Fibroblast of skin of left biceps (primary cell): Measurements from ENCODE around the gene MAP1LC3C.
"Not testable (repeated sequence)": the region's sequence is repeated elsewhere in the genome, so short reads cannot be mapped to it uniquely, and the experiment has no call there.

Source experiments
- DNase-seq, 2 experiments: peaks; one replicate each; pipeline ENCODE4 v3.0.0-alpha.2; 2013; ENCODE audit warnings: low read depth in 2 of 2

The MAP1LC3C gene

DNA sequence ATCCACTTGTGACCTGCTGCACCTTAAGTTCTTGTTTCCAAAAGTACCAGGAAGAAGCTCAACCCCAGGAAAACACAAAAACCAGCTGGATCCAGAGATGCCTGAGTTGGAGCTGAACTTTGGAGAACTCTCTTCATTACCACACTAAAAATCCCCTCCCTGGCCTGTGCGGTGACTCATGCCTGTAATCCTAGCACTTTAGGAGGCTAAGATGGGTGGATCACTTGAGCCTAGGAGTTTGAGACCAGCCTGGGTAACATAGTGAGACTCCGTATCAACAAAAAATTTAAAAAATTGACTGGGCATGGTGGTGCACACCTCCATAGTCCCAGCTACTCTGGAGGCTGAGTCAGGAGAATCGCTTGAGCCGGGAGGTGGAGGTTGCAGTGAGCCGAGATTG is 6.2 kb downstream of the MAP1LC3C start:
- no peak for DNase-seq

DNA sequence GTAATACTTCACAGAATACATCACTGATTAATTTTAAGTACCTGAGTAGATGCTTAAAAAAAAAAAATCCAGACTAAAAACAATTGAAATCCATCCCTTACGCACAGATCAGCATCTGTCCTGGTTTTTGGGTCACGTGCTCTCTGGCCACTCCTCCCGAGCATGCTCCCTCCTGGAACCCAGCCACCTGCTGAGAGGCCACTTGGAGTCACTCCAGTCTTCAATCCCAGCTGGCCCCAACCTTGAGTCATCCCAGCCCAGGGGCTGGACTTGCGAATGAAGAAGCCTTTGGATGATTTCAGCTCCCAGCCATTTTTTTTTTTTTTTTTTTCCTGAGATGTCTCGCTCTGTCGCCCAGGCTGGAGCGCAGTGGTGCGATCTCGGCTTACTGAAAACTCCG is 8.9 kb downstream of the MAP1LC3C start:
- DNase-seq: peak; percentile 64 to 70

DNA sequence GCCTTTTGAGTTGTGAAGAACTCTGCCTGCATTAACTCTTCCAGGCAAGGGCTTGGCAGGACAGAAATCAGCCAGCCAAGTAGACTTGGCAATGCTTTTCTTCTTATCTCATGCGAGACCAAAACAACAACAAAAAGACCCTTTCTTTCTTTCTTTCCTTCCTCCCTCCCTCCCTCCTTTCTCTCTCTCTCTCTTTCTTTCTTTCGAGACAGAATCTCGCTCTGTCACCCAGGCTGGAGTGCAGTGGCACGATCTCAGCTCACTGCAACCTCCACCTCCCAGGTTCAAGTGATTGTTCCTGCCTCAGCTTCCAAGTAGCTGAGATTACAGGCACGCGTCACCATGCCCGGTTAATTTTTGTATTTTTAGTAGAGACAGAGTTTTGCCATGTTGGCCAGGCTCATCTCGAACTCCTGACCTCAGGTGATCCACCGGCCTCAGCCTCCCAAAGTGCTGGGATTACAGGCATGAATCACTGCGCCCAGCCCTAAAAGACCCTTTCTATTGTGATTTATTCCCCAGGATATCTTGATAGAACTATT is 10.4 kb downstream of the MAP1LC3C start:
- DNase-seq: not testable (repeated sequence)

DNA sequence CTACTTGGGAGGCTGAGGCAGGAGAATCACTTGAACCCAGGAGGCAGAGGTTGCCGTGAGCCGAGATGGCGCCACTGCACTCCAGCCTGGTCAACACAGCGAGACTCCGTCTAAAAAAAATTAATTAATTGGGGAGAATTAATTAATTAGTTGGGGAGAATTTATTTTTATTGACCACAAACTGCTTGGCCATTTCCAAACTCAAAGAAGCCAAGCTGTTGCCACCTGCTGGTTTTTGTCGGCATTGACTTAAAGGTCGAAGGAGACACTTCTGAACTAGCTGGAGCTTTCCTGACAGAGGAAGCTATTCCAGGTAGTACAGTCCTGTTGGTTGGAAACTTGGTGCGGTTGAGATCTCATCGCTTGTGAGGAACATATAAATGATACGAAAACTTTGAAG is 13.1 kb downstream of the MAP1LC3C start:
- no peak for DNase-seq

DNA sequence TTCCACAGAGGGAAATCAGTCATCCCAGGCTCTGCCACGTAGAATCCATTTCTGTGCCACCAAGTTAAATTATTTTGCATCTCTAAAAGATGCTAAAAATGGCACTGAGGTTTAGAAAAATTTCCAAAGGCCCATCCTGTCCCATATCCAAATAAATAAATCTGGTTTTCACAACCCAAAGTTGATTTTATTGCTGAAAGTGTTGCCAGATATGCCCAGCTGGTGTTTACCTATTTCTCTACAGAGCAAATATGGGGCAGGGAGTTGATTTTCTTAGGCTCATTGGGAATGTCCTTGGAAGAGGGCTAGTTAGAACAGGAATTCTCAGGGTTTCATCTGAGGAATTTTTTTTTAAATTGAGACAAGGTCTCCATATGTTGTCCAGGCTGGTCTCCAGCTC is 19.0 kb downstream of the MAP1LC3C start:
- DNase-seq: no peak

DNA sequence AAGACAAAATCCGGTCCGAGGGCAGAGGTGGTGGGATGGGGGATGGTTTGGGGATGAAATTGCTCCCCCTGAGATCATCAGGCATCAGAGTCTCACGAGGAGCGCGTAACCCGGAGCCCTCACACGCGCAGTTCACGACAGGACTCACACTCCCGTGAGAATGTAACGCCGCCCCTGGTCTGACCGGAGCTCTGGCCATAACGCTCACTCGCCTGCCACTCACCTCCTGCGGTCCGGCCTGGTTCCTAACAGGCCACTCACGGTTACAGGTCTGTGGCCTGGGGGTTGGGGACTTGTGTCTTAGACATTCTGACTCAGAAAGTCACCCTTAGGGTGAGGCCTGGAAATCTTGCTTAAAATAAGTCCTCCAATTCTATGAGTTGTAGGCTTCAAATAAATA is 19.8 kb downstream of the MAP1LC3C start:
- DNase-seq: no peak

DNA sequence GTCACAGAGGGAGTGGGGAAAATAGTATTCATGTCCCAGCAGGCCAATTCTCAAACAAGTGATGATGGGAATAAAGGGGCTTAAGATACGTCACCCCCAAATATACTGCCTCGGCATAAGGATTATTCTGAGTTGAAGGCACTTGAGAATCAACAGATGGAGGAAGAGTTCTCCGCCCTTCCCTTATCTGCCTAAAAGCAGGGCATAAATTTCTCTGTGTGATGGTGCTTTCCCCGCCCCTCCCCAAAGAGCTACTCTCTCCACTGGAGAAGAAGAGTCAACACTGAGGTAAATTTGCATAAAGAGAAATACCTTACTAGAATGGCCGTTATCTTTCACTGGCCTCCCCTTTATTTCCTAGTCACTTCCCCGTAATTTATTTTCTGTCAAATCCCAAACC is 22.7 kb downstream of the MAP1LC3C start:
- DNase-seq: no peak

DNA sequence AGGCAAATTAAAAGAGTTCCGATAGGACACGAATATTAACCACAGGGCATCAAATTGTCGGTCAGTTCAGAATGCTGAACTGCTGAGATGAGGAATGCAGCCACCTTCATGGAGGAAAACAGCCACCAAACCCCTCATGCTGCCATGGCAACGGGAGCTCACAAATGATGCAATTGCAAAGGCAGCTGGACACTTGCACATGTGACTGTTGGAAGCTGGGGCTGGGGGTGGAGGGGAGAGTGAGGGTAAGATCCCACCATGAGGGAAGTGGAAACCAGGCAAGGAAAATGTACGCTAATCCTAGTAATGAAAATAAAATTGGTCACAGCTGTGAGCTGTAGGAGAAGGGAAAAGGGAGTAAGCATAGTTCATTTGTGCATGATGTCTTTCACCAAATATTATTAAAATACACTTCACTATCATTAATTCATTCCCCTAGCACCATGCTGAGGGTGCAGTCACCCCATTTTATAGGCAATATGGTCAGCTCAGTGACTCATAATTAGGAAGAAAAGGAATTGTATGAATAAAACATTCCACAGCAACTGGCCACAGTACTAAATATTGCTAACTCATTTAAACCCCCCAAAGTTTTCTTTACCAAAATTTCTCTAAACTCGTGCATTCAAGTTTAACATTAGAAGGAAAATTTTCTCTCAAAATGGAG is 26.1 kb downstream of the MAP1LC3C start:
- peak in 1 of 2 experiments; percentile 29 for DNase-seq

DNA sequence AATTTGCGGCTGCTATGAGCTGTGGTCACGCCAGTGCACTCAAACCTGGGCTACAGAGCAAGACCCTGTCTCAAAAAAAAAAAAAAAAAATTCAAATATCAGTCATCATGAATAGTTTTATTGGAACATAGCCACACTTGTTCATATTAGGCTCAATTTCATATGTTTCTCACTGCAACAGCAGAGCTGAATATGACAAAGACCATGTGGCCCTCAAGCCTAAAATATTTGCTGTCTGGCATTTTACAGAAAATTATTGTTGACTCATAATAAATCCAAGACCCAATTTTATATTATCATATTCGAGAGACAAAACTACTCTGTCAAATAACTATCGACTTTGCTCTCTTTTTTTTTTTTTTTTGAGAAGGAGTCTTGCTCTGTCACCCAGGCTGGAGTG is 30.3 kb downstream of the MAP1LC3C start:
- DNase-seq: no peak

DNA sequence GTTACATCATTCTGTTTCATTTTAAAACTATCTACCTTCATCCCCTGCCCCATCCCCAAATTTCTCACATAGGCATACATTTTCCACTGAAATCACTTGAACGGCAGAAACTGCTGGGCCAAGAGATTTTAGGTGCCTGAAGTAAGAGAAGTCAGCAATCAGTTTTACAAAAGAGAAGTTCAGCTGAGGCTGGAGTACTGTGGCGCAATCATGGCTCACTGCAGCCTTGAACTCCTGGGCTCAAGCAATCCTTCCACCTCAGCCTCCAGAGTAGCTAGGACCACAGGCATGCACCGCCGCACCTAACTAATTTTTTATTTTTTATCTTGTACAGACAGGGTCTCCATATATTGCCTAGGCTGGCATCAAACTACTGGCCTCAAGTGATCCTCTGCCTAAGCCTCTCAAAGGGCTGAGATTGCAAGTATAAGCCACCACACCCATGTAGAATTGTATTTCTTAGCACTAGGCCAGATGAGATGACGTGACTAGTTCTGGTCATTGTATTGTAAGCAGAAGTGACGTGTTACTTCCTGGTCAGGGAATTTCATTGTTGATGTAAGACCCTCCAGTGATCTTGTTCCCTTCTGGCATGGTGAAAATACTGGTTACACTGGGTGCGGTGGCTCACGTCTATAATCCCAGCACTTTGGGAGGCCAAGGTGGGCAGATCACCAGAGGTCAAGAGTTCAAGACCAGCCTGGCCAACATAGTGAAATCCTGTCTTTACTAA is 34.2 kb downstream of the MAP1LC3C start:
- DNase-seq: no peak

DNA sequence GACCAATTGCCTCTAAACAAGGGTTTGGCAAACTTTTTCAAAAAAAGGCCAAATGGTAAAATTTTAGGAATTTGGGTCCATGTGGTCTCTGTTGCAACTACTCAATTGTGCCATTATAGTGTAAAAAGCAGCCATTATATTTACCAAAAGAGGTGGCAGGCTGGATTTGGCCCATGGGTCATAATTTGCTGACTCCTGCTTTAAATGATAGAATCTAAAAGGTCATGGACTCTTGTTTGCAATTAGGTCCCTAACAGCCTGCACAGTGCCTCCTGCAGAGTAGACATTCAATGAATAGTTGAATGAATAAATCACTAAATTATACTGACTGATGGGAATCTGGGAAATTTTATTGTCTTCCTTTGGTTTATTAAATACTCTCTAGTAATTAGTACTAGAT is 35.2 kb downstream of the MAP1LC3C start:
- no peak for DNase-seq

DNA sequence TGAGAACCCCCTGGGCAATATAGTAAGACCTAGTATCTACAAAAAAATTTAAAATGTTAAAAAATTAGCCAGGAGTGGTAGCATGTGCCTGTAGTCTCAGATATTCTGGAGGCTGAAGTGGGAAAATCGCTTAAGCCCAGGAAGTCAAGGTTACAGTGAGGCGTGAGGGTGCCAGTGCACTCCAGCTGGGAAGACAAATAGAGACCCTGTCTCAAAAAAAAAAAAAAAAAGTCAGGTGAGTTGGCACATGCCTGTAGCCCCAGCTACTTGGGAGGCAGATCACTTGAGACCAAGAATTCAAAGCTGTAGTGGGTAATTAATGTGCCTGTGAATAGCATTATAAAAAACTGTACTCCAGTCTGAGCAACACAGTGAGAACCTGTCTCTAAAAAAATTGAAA is 36.7 kb downstream of the MAP1LC3C start:
- no peak for DNase-seq

DNA sequence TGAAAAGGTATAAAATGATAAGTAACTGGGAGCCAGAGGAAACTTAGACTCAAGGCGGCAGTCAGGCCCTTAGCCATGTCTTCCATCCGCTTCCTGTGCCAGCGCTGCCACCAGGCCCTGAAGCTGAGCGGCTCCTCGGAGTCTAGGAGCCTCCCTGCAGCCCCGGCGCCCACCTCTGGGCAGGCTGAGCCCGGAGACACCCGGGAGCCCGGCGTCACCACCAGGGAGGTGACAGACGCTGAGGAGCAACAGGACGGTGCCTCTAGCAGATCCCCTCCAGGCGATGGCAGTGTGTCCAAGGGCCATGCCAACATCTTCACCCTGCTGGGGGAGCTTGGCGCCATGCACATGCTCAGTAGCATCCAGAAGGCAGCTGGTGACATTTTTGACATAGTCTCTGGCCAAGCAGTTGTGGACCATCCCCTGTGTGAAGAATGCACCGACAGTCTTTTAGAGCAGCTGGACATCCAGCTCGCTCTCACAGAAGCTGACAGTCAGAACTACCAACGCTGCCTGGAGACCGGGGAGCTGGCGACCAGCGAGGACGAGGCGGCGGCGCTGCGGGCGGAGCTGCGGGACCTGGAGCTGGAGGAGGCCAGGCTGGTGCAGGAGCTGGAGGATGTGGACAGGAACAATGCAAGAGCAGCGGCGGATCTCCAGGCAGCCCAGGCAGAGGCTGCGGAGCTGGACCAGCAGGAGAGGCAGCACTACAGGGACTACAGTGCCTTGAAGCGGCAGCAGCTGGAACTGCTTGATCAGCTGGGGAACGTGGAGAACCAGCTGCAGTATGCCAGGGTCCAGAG is 41.0 kb downstream of the MAP1LC3C start, which contains the start of gene BECN2:
Gene BECN2 (plus strand): TSS at position 76 of the 803 bp plus-strand sequence. CDS start 0 bp downstream, at position 76.
- DNase-seq: no peak

DNA sequence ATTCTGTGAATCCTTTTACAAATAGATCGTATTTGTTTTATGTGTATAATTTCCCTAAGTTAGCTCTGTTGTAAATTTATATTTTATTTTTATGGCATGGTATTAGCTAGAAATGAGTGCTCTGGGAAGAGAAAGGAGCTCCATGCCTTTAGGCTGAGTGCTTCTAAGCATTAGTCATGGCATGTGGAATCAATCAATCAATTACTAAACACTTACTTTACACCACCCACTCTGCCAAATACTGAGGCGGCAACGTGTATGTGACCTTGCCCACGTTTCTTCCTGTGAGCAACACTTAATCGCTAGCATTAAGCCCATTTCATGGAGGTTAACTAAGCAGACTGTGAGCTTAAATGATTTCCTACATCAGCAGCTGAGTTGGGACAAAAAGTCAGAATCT is 48.5 kb downstream of the MAP1LC3C start:
- DNase-seq: peak; percentile 88 to 89

DNA sequence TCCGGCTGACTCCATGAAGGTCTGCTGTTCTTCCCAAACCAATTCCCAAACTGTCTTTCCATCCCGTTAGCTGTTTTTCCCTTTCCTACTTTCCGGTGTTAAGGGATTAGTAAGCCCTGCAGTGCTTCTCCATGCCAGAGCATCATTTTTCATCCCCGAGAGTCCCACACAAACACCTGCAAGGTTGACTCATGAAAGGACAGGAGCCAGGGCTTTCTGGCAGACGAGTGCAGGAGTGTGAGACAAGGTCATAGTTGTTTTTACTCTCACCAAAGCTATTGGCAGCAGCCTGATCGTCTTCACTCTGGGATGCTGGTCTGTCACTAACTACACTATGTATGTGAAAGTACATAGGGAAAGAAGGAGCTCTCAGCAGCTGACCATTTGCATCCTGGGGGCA is 51.5 kb downstream of the MAP1LC3C start:
- DNase-seq: no peak
